C4-2B (cell line): ENCODE results near the gene LCN10.
"Not testable (repeated sequence)": the region's sequence is repeated elsewhere in the genome, so short reads cannot be mapped to it uniquely, and the experiment has no call there.

Experiments used
- H3K27ac ChIP-seq: fragments of 450-650 bp; 2 replicates; pipeline ENCODE4 v1.5.1; 2017
- ZFX ChIP-seq: fragments of 450-650 bp; IDR thresholded peaks from 2 replicates; pipeline ENCODE4 v1.6.1; 2017
- TF ChIP-seq, protein P1 (sequence below): fragments of 450-650 bp; conservative IDR thresholded peaks from 2 replicates; pipeline ENCODE4 v1.5.1; 2017; ENCODE audit warnings: mild to moderate bottlenecking

Gene LCN10

DNA sequence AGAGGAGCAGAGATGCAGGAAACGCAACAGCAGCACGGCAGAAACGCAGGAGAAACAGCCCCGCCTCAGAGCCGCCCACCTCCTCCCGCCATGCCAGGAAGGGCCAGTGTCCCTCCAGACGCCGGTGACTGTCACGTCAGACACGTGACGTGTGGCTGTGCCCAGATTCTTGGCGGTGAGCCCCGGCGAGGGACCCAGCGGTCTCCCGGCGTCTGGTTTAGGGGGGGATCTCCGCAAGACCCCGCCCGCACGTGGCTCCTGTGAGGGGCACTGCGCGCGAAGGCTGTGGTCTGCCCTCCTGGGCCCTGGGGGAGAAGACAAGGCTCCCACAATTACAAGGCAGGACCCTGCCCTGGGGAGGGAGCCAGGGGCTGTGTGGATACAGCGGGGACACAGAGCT, 17.7 kb upstream of the LCN10 start:
- TF ChIP-seq, protein P1, sequence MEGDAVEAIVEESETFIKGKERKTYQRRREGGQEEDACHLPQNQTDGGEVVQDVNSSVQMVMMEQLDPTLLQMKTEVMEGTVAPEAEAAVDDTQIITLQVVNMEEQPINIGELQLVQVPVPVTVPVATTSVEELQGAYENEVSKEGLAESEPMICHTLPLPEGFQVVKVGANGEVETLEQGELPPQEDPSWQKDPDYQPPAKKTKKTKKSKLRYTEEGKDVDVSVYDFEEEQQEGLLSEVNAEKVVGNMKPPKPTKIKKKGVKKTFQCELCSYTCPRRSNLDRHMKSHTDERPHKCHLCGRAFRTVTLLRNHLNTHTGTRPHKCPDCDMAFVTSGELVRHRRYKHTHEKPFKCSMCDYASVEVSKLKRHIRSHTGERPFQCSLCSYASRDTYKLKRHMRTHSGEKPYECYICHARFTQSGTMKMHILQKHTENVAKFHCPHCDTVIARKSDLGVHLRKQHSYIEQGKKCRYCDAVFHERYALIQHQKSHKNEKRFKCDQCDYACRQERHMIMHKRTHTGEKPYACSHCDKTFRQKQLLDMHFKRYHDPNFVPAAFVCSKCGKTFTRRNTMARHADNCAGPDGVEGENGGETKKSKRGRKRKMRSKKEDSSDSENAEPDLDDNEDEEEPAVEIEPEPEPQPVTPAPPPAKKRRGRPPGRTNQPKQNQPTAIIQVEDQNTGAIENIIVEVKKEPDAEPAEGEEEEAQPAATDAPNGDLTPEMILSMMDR: no peak
- no peak for TF ChIP-seq ZFX
- H3K27ac ChIP-seq: no peak overlapping the region

DNA sequence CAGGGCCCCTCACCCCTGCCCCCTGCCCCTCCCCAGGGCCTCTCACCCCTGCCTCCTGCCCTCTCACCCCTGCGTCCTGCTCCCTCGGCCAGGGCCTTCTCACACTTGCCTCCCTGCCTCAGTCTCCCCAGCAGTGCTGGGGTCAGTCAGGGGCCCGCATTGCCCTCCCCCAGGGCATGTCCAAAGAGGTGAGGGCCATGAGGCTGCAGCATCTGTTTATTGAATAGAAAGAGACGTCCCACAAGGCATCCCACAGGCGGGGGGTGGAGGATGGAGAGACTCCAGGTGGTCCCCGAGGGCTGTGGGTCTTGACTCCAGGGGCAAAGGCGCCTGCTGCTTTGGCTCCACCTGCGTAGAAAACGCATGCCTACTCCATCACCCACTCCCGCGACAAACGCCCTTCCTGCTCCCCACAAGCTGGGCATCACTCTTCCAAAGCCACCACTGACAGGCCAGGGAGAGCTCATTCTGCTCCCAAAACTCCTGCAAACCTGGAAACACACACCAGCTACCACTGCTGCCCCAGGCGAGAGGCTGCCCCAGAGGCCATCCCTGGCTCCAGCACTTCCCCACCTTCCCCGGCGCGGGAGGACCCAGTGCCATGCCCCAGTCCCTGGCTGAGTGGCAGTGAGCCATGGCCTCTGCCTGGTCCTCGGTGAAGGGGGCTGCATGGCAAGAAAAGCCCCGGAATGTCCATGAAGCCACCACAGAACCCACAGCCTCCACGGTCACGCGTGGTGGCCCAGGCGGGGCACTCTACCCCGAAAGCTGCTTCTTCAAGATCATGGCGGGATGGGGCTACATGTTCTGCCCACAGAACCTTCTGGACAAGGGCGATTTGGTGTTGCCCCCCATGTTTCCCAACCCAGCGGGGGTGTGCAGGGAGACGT, 16.9 kb upstream of the LCN10 start:
- no peak for TF ChIP-seq ZFX
- TF ChIP-seq, protein P1: no peak
- no peak overlapping the region for H3K27ac ChIP-seq

DNA sequence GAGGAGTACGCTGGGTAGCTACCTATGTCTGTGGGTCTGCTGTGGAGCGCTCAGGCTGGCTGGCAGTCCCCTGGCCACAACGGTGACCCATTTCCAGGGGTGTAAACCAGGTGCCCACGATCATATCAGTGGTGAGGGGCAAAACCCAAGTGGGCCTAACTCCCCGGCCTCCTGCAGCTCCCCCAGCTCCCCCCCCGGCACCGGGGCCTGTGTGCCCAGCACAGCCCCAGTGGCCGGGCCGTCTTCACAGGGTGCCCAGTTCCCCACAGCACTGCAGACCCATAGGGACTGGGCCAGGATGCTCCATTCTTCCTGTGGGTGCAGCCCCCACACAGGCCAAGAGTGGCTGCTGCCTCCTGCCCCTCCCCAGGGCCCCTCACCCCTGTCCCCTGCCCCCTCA, 16.3 kb upstream of the LCN10 start:
- H3K27ac ChIP-seq: no peak overlapping the region
- TF ChIP-seq ZFX: no peak
- TF ChIP-seq, protein P1: no peak

DNA sequence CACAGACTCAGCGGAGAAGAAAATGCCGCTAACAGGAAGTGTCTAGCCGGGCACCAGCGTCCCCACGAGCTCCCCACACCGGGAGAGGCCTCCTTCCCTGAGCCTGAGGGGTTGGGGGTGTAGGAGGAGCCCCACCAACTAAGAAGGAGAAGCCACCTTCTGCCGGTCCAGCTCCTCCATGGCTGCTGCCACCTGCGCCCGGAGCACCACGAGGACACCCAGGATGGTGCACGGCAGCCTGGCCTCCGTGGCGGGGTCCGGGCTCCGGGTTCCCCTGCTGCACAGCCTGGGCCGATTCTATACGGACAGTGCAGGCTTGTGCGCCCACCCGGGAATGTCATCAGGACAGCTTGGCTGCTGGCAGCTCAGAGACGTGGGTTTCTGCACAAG, 15.0 kb upstream of the LCN10 start:
- TF ChIP-seq ZFX: no peak
- H3K27ac ChIP-seq: no peak overlapping the region

DNA sequence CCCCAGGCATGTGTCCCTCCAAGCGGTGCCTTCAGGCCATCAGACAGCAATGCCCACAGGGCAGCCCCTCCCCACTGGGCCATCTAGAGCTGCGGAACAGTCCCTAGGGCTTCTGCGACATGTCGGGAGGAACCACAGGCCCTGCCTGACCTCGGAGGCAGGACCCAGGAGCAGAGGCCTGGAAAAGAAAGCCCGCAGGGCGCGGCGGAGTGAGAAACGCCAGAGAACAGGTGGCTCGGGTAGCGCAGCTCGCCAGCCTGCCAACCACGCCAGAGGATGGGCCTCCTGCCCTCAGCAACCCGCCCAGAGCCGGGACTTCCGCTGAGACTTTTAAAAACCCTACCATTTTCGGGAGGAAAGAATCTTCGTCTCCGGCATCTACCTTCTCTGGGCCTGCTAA, 14.6 kb upstream of the LCN10 start:
- no peak for TF ChIP-seq ZFX
- TF ChIP-seq, protein P1: no peak
- H3K27ac ChIP-seq: no peak overlapping the region

DNA sequence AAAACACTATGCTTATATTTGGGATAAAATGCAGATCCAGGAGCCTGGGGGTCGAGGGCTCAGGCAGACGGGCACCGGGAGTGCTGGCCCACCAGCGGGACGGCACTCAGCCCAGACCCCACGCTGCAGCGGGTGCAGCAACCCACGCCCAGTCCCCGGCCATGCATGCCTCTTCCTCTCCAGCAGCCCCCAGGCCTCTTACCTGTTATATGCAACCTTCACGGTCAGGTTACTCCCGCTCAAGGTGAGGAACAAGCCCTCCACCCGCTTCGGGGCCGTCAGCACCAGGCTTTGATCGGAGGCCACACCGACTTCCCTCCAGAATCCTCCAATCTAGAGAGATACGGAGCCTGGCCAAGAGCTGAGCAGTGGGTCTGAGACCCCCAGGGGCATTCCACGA, 14.1 kb upstream of the LCN10 start:
- H3K27ac ChIP-seq: no peak overlapping the region
- TF ChIP-seq ZFX: no peak
- TF ChIP-seq, protein P1: no peak

DNA sequence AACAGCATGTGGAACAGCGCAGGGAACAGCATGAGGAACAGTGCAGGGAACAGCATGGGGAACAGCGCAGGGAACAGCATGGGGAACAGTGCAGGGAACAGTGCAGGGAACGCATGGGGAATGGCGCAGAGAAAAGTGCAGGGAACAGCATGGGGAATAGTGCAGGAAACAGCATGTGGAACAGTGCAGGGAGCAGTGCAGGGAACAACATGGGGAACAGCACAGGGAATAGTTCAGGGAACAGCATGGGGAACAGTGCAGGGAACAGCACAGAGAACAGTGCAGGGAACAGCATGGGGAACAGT, 13.3 kb upstream of the LCN10 start:
- TF ChIP-seq ZFX: no peak
- TF ChIP-seq, protein P1: no peak
- H3K27ac ChIP-seq: no peak overlapping the region

DNA sequence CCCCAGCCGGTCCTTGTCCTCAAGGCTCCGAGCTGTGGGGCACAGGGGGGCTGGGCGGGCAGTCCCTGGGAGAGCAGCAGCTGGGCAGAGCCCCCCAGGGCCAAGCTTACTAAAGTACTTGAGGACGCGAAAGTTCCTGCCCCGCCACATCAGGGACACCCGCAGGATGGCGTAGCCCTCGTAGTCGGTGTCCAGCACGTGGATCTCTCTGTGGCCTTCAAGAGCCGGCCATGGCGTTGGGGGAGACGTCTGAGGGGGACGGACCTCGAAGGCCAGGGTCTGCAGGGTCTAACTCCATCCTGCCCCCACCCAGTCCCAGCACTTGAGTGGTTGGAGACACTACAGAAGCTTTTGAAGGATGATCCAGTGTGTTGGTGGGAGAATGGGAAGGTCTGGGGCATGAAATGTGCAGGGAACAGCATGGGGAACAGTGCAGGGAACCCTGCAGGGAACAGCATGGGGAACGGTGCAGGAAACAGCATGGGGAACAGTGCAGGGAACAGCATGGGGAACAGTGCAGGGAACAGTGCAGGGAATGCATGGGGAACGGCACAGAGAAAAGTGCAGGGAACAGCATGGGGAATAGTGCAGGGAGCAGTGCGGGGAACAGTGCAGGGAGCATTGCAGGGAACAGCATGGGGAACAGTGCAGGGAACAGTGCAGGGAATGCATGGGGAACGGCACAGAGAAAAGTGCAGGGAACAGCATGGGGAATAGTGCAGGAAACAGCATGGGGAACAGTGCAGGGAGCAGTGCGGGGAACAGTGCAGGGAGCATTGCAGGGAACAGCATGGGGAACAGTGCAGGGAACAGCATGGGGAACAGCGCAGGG, 12.8 kb upstream of the LCN10 start:
- not testable (repeated sequence) for H3K27ac ChIP-seq
